HG02588 (cell line): ENCODE results near the gene TPK1.
"Not testable (repeated sequence)": the region's sequence is repeated elsewhere in the genome, so short reads cannot be mapped to it uniquely, and the experiment has no call there.

Experiments
- ATAC-seq: cut with Tn5 transposase; IDR thresholded peaks from one replicate; pipeline ENCODE4 v1.9.1; 2021; ENCODE audit warnings: mild to moderate bottlenecking, moderate library complexity; ENCODE audit not compliant: unreplicated experiment

The TPK1 gene

GRCh38 chr7:144428431-144428830, 407.4 kb downstream of the TPK1 start:
- ATAC-seq: no peak

GRCh38 chr7:144427539-144427938, 408.3 kb downstream of the TPK1 start:
- not testable (repeated sequence) for ATAC-seq

GRCh38 chr7:144418931-144419330, 416.9 kb downstream of the TPK1 start:
- not testable (repeated sequence) for ATAC-seq

- no peak for ATAC-seq
Observed at GRCh38 chr7:144416341-144416740, 419.5 kb downstream of the TPK1 start.

- no peak for ATAC-seq
Observed at GRCh38 chr7:144415858-144416257, 420.0 kb downstream of the TPK1 start.

- no peak for ATAC-seq
Observed at GRCh38 chr7:144414815-144415214, 421.0 kb downstream of the TPK1 start.

GRCh38 chr7:144410441-144410840, 425.4 kb downstream of the TPK1 start:
- no peak for ATAC-seq

GRCh38 chr7:144408121-144408520, 427.7 kb downstream of the TPK1 start:
- no peak for ATAC-seq

- no peak for ATAC-seq
Observed at GRCh38 chr7:144407266-144407931, 428.5 kb downstream of the TPK1 start.

- ATAC-seq: no peak
Observed at GRCh38 chr7:144404946-144405345, 430.9 kb downstream of the TPK1 start.

GRCh38 chr7:144403649-144404061, 432.2 kb downstream of the TPK1 start, which contains the start of gene NOBOX:
TSS of gene NOBOX (minus strand) at chr7:144403693.
- no peak for ATAC-seq

GRCh38 chr7:144403102-144403501, 432.8 kb downstream of the TPK1 start:
- no peak for ATAC-seq
